ENCODE measurements around the gene AGXT2. TPM values are rescaled to one million over a fixed set of nuclear protein-coding genes. Genes with fewer than 3 reads are reported as not detected.
"Not testable (repeated sequence)": the region's sequence is repeated elsewhere in the genome, so short reads cannot be mapped to it uniquely, and the experiment has no call there.

Gene AGXT2
- polyA plus RNA-seq, 1 experiment = not detected

- Histone ChIP-seq H3K36me3 (ENCODE audit: control insufficient read depth, insufficient read depth, low read length) (no peaks in the 10 kb centered on the region), H3K4me3 (ENCODE audit: low read depth, low read length) (no peak overlapping the region), H3K27me3 (ENCODE audit: control insufficient read depth, insufficient read depth, low read length) (no peaks in the 10 kb centered on the region; the same call in 1 of the 2 replicates)
- TF ChIP-seq, protein P1, sequence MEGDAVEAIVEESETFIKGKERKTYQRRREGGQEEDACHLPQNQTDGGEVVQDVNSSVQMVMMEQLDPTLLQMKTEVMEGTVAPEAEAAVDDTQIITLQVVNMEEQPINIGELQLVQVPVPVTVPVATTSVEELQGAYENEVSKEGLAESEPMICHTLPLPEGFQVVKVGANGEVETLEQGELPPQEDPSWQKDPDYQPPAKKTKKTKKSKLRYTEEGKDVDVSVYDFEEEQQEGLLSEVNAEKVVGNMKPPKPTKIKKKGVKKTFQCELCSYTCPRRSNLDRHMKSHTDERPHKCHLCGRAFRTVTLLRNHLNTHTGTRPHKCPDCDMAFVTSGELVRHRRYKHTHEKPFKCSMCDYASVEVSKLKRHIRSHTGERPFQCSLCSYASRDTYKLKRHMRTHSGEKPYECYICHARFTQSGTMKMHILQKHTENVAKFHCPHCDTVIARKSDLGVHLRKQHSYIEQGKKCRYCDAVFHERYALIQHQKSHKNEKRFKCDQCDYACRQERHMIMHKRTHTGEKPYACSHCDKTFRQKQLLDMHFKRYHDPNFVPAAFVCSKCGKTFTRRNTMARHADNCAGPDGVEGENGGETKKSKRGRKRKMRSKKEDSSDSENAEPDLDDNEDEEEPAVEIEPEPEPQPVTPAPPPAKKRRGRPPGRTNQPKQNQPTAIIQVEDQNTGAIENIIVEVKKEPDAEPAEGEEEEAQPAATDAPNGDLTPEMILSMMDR (IDR thresholded peaks at IDR 0.05; ENCODE audit: insufficient read depth, low read depth, low read length) = no peak
- ChIA-PET CTCF (no interaction called here), POLR2A (no interaction called here)
- DNase-seq (ENCODE audit: low read depth) = no peak
Observed at GRCh38 chr5:35038891-35039290, 8.9 kb downstream of the AGXT2 start.

DNA sequence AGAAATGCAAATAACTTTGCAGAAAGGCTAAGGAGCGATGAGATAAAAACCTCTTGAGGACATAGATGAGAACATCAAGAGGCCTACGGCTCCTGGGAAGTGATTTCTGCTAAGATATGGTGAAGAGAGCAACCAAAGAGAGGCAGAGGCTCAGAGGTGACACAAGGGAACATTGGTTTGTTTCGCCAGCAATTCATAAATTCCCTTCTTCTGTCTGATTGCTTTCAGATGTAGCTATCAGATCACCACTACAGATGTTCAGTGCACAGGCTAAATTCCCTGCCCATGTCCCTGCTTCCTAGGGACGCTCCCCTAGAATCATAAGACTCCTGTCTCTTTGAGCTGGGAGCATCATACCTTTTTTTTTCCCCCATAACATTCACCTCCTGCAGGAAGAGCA is 11.2 kb downstream of the AGXT2 start:
- ChIA-PET CTCF (interaction anchor here (0.6 to 2.1 kb wide), 3 partner anchors 9 to 241 kb away, joined by 4 to 6 read pairs (median 5); no protein-coding TSS in a partner anchor), POLR2A (no interaction called here)
- TF ChIP-seq, protein P1 (IDR thresholded peaks at IDR 0.05; ENCODE audit: insufficient read depth, low read depth, low read length) = no peak
- Histone ChIP-seq H3K36me3 (ENCODE audit: control insufficient read depth, insufficient read depth, low read length) (no peaks in the 10 kb centered on the region), H3K4me3 (ENCODE audit: low read depth, low read length) (no peak overlapping the region), H3K27me3 (ENCODE audit: control insufficient read depth, insufficient read depth, low read length) (no peaks in the 10 kb centered on the region; the same call in 1 of the 2 replicates)
- no peak for DNase-seq (ENCODE audit: low read depth)

- DNase-seq (ENCODE audit: low read depth); H3K36me3 ChIP-seq (ENCODE audit: control insufficient read depth, insufficient read depth, low read length); H3K4me3 ChIP-seq (ENCODE audit: low read depth, low read length); POLR2A ChIA-PET; H3K27me3 ChIP-seq (ENCODE audit: control insufficient read depth, insufficient read depth, low read length): not testable (repeated sequence)
- CTCF ChIA-PET = interaction anchor here (1.1 to 2.1 kb wide), 2 partner anchors 8 to 33 kb away, joined by 3 to 4 read pairs; no protein-coding TSS in a partner anchor
Observed at GRCh38 chr5:35035929-35036328, 11.8 kb downstream of the AGXT2 start.

GRCh38 chr5:35035271-35035670 is 12.5 kb downstream of the AGXT2 start:
- POLR2A ChIA-PET = no interaction called here
- CTCF ChIA-PET = interaction anchor here (1.1 to 1.4 kb wide), 2 partner anchors 10 to 32 kb away, joined by 3 to 7 read pairs; no protein-coding TSS in a partner anchor
- TF ChIP-seq, protein P1 (IDR thresholded peaks at IDR 0.05; ENCODE audit: insufficient read depth, low read depth, low read length) = no peak
- Histone ChIP-seq H3K27me3 (ENCODE audit: control insufficient read depth, insufficient read depth, low read length) (no peaks in the 10 kb centered on the region; the same call in 1 of the 2 replicates), H3K36me3 (ENCODE audit: control insufficient read depth, insufficient read depth, low read length) (no peaks in the 10 kb centered on the region), H3K4me3 (ENCODE audit: low read depth, low read length) (no peak overlapping the region)
- DNase-seq (ENCODE audit: low read depth) = no peak

GRCh38 chr5:35032356-35032755 is 15.4 kb downstream of the AGXT2 start:
- ChIA-PET CTCF (interaction anchor here (1.8 kb wide), 1 partner anchor 23 kb away, joined by 5 read pairs; no protein-coding TSS in a partner anchor), POLR2A (no interaction called here)
- no peaks in the 10 kb centered on the region for H3K36me3 ChIP-seq (ENCODE audit: control insufficient read depth, insufficient read depth, low read length)
- H3K4me3 ChIP-seq (ENCODE audit: low read depth, low read length) = no peak overlapping the region
- DNase-seq (ENCODE audit: low read depth) = no peak
- TF ChIP-seq, protein P1 (IDR thresholded peaks at IDR 0.05; ENCODE audit: insufficient read depth, low read depth, low read length) = no peak
- H3K27me3 ChIP-seq (ENCODE audit: control insufficient read depth, insufficient read depth, low read length) = no peaks in the 10 kb centered on the region; the same call in 1 of the 2 replicates

- Histone ChIP-seq H3K36me3 (ENCODE audit: control insufficient read depth, insufficient read depth, low read length) (no peaks in the 10 kb centered on the region), H3K4me3 (ENCODE audit: low read depth, low read length) (no peak overlapping the region), H3K27me3 (ENCODE audit: control insufficient read depth, insufficient read depth, low read length) (no peaks in the 10 kb centered on the region; the same call in 1 of the 2 replicates)
- peak; percentile 57 for DNase-seq (ENCODE audit: low read depth)
- TF ChIP-seq, protein P1 (IDR thresholded peaks at IDR 0.05; ENCODE audit: insufficient read depth, low read depth, low read length) = no peak
- POLR2A ChIA-PET = no interaction called here
- CTCF ChIA-PET = interaction anchor here (1.8 kb wide), 2 partner anchors 24 to 28 kb away, joined by 4 to 5 read pairs; no protein-coding TSS in a partner anchor
Observed at GRCh38 chr5:35031276-35031675, 16.5 kb downstream of the AGXT2 start.
